HG02678 (cell line): Measurements from ENCODE around the gene NCKAP5.

Experiments
- ATAC-seq: cut with Tn5 transposase; IDR thresholded peaks from one replicate; pipeline ENCODE4 v1.9.1; 2021; ENCODE audit warnings: mild to moderate bottlenecking, moderate library complexity; ENCODE audit not compliant: unreplicated experiment

Gene NCKAP5

DNA sequence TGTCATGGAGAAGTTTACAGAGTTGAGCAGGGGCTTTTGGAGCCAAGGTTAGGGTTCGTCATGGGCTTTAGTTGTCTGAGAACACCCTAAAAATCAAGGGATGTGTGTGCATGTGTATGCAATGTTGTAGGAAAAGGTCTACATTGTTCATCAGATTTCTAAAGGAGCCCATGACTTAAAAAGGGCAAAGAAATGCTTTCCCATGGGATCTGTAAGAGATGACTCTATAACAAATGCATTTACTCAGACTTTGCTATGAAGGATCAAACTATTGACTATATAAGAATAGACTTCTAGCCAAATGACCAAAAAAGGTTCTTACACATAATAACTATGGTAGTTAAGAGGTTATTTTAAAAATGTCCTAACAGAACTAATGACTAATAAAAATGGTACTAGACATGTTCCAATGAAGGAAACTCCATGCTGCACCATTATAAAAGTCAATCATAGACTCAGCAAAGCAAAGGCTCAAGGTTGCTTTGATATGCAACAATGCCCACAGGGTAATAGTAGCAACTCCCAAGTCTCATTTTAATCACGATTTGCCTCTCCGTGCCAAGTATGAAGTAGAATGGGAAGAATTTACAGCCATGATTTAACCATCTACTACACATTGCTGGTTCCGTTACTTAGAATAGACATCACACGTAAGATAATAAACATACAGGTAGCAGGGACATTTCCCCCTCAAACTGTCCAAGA is 158.5 kb downstream of the NCKAP5 start:
- ATAC-seq, result no peak

GRCh38 chr2:133408671-133409070 is 159.6 kb downstream of the NCKAP5 start:
- ATAC-seq, result no peak

- no peak for ATAC-seq
Measured at GRCh38 chr2:133407341-133407740, 160.9 kb downstream of the NCKAP5 start.

DNA sequence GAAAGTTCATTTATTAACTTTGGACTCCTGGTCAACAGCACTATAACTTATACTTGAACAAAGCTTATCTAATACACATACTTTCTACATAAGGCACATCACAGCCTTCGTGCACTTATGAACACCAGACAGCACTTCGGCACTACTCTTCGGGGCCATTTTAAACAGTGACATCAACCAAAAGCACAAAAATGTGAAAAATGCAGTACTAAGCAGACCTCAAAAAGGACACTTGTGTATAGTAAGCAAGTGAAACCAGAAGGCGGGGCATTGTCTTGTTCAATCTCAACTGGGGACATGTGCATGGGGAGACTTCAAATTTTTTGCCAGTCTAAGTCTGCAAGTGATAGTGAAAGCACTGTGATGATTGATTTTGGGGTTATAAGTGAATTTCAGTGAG is 163.0 kb downstream of the NCKAP5 start:
- ATAC-seq, result no peak

DNA sequence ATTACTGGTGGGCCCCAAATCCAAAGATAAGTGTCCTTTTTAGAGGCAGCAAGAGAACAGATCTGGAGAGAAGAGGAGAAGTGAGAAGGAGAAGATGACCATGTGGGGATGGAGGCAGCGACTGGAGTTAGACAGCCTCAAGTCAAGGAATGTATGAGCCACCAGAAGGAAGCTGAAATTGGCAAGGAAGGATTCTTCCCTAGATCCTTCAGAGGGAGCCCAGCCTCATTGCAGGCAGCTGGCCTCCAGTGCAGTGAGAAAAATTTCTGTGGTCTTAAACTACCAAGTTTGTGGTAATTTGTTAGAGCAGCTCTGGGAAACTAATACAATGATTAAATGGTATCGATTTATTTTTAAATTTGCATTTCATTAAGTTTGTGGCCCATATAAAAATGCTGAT is 167.9 kb downstream of the NCKAP5 start:
- no peak for ATAC-seq

DNA sequence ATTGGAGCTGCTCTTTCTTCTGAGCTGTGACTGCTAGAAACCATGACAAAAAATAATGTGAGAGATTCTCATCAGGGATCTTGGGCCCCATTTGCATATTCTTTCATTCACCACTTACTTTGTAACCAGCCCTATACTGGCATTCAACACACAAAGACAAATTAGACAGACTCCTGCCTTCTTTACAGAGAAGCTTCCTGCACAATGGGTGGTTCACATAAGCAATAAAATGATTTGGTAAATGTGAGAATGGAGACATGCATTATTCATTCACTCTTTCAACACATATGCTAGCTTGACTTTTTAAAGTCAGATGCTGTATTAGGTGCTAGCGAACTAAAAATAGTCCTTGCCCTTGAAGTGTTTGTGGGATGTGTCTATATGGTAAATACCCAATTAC is 174.4 kb downstream of the NCKAP5 start:
- no peak for ATAC-seq

- ATAC-seq, result no peak
Measured at GRCh38 chr2:133390156-133390555, 178.1 kb downstream of the NCKAP5 start.

GRCh38 chr2:133389569-133389968 is 178.7 kb downstream of the NCKAP5 start:
- no peak for ATAC-seq

DNA sequence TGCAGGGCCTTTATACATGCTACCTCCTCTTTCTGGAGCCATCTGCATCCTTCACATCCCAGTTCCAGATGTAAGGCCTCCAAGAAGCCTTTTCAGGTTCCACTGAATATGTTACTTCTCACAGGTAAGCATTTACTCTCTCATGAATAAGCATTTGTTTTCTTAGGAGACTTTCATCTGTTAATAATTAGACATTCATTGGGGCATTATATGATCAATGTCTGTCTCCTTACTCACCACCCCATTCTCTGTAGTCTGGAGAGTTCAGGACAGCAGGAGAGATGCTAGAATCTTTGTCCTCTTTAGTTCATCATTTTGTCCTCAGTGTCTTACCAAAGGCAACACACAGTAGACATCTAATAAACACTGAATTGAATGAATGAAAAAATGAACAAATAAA is 185.7 kb downstream of the NCKAP5 start:
- ATAC-seq, result no peak

GRCh38 chr2:133380991-133381390 is 187.3 kb downstream of the NCKAP5 start:
- no peak for ATAC-seq

DNA sequence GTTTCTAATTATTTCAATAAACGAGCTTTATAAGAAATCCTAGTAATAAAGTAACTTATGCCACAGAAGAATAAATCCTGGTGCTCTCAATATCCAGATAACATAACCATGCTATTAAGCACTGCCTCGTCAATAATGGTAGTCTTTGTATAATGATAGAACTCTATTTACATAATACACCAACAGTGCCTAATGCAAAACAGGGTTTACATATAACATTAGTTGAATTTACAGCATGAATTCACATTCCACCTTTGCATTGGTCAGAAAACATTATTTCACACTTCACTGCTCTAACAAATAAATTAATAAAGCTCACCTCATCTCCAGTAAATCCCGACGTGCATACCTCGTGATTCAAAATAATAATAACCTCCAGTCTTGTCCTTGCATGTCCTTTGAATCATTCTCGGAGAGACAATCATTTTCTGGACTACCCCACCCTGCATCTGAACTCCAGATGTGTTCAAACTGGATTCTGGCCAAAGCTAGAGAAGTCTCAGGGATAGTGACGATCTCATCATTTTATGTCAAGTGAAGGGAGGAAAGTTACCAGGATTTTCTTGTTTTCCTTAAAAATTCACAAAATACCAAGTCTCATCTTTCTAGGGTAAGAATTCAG is 189.2 kb downstream of the NCKAP5 start:
- no peak for ATAC-seq

DNA sequence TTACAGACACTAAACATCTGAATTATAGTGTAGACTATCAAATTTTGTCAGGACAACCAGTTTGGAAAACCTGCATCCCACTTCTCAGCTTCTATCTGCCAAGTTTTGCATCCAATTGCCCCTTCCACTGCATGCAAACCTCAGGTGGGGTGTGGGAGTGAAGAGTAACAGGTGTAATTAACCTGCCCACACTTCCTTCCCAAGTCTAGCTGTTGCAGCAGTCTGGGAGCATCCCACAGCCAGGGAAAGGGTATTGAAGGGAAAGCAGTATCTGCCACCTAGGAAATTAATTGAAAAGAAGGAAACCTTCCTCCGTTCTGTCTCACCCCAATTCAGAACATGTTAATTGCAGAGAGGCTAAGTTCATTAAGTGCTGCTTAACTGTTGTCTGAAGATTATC is 189.9 kb downstream of the NCKAP5 start:
- ATAC-seq, result no peak

GRCh38 chr2:133377599-133377998 is 190.7 kb downstream of the NCKAP5 start:
- no peak for ATAC-seq

- no peak for ATAC-seq
Measured at GRCh38 chr2:133377021-133377481, 191.2 kb downstream of the NCKAP5 start.

GRCh38 chr2:133374781-133375180 is 193.5 kb downstream of the NCKAP5 start:
- ATAC-seq, result no peak

DNA sequence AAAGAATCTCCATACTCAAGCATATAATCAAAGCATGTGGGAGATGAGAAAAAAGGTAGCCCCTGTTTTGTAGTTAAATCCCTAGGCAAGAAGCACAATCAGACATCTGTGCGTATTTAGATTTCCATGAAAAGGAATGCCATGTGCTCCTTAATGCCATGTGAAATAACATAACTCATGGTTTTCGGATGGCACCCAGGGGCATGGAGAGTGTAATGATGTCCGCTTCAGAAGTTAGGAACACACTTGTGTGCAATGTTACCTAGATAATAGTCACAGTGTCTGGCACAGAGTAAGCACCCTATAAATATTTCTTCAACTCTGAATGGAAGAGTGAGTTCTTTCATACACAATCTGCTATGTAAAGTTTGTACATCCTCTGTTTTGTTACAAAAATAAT is 197.0 kb downstream of the NCKAP5 start:
- no peak for ATAC-seq

- ATAC-seq, result no peak
Measured at GRCh38 chr2:133369901-133370658, 198.2 kb downstream of the NCKAP5 start.

DNA sequence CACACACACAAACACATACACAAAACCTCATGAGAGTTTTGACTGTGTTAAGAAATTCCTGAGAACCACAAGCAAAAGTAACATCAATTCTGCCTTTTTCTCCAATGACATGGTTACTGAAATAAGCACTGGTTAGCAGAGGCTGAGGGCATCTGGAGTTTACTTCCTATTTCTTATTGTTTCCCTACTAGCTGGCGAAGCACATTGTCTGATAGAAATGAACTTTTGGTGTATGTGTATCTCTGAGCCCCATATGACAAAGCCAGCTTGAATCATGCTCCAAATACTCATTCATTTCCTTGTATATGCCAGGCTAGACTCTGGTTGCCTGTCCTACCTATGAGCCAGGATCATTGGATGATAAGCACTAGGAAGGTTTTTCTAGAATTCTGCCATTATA is 203.1 kb downstream of the NCKAP5 start:
- no peak for ATAC-seq

DNA sequence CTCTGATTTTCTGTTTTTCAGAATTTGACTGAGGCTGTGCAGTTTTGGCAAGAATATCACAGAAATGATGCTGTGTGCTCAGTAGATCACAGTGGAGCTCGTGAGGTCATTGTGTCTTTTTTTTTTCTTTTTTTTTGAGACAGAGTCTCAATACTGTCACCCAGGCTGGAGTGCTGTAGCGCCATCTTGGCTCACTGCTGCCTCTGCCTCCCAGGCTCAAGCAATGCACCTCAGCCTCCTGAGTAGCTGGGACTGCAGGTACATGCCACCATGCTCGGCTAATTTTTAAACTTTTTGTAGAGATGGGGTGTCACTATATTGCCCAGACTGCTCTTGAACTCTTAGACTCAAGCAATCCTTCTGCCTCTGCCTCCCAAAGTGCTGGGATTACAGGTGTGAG is 203.6 kb downstream of the NCKAP5 start:
- ATAC-seq, result no peak

DNA sequence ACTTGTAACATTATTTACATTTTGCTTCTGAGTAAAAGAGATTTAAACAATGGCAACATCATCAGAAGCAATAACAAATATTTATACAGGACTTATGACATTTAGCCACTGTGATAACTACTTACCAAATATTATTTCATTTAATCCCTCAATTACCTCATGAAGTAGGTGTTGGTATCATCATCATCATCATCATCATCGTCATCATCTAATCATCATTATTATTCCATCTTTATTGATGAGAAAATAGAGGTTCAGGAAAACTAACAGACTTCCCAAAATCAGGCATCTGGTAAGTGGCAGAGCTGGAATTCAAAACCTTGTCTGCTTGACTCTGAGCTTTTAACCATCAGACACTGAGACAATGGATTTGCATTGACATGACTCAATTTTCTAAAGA is 204.4 kb downstream of the NCKAP5 start:
- ATAC-seq, result no peak

DNA sequence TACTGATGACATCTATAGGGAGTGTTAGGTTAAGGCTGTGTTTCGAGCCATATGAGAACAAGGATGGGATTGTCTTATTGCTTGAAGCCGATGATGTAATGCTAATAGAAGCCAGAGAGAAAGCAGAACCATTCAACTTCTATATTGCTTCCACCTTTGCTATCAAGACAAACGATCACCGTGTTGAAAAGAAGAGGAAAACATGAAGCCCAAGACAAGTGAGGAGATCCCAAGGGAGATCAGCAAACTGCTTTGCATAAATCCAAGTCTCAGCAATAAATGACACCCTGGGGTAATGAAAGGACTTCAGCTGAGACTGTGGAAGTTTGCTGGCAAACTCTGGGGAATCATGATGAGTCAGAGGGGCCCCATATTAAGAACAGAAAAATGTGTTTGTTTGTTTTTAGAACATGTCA is 206.2 kb downstream of the NCKAP5 start:
- ATAC-seq, result no peak

DNA sequence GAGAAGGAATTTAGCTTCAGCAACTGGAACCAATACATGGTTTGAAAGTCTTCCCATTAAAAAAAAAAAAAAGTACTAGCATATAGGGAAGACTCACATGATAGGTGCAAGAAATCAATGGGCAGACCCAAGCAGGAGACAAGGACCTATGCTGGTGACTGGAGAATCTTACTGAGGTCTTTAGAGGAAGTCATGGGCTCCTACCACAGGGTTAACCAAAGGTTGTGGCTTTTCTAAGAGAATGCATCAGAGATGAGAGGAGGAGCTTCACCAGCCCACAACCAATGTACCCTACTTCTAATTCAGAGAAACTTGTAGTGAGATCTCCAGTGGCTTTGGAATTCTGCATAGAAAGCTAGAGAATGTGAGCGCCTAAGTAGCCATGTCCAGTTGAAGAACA is 207.4 kb downstream of the NCKAP5 start:
- peak; percentile 82 for ATAC-seq
